PC-3 (cell line): ENCODE data around the gene ACVRL1. TPM values are rescaled to one million over a fixed set of nuclear protein-coding genes. Genes with fewer than 3 reads are reported as not detected.
A peak's percentile ranks its signal among the peaks of the same experiment; 100 is the strongest.

ENCODE experiments used
- ATAC-seq: fragments of 200-7000 bp; cut with Tn5 transposase; 2 replicates; pipeline ENCODE4 v1.9.1; 2020; ENCODE audit warnings: mild to moderate bottlenecking, moderate library complexity
- BruUV-seq: library from RNA; stranded (reverse); fragments of 400-500 nt; replicated peaks from 2 replicates; lab custom pipeline; 2021; lab: Mats Ljungman, UMichigan
- CTCF ChIA-PET: fragments of 300-600 bp; sonication (Branson Sonifier 250); formaldehyde crosslinking; loops from one replicate; lab custom pipeline; 2022; ENCODE audit warnings: antibody characterized with exemption; lab: Charles Lee
- POLR2A ChIA-PET: fragments of 300-600 bp; sonication (Branson Sonifier 250); formaldehyde crosslinking; loops from one replicate; lab custom pipeline; 2022; ENCODE audit warnings: antibody characterized with exemption; ENCODE audit not compliant: unreplicated experiment; lab: Charles Lee
- DNase-seq: peaks from one replicate; pipeline ENCODE4 v3.0.0-alpha.2; 2015
- H2AFZ ChIP-seq: fragments of 300-600 bp; sonication (generic); 2 replicates; pipeline ENCODE4 v1.6.0; 2016; ENCODE audit warnings: antibody characterized with exemption, low read length
- H3F3A ChIP-seq: fragments of 300-600 bp; sonication (generic); one replicate; pipeline ENCODE4 v1.6.0; 2017; ENCODE audit warnings: antibody characterized with exemption, low read length, control low read depth, mild to moderate bottlenecking; ENCODE audit not compliant: unreplicated experiment
- H3K27ac ChIP-seq: fragments of 300-600 bp; sonication (generic); 2 replicates; pipeline ENCODE4 v1.5.1; 2016; ENCODE audit warnings: mild to moderate bottlenecking, low read length
- H3K27me3 ChIP-seq: fragments of 300-600 bp; sonication (generic); 2 replicates; pipeline ENCODE4 v1.6.1; 2016; ENCODE audit warnings: low read length, mixed read lengths
- H3K36me3 ChIP-seq: fragments of 300-600 bp; sonication (generic); 2 replicates; pipeline ENCODE4 v1.6.1; 2016; ENCODE audit warnings: low read depth, mixed run types, low read length, mixed read lengths
- H3K4me1 ChIP-seq: fragments of 300-600 bp; sonication (generic); 2 replicates; pipeline ENCODE4 v1.5.1; 2016; ENCODE audit warnings: low read length; ENCODE audit not compliant: insufficient read depth
- H3K4me2 ChIP-seq: fragments of 300-600 bp; sonication (generic); 2 replicates; pipeline ENCODE4 v1.6.0; 2016; ENCODE audit warnings: low read length
- H3K4me3 ChIP-seq: fragments of 300-600 bp; sonication (generic); 2 replicates; pipeline ENCODE4 v1.5.1; 2016; ENCODE audit warnings: mild to moderate bottlenecking, low read length, mixed read lengths
- H3K79me2 ChIP-seq: fragments of 300-600 bp; sonication (generic); 2 replicates; pipeline ENCODE4 v1.6.1; 2017; ENCODE audit warnings: low read length, mixed read lengths
- H3K9ac ChIP-seq: fragments of 300-600 bp; sonication (generic); 2 replicates; pipeline ENCODE4 v1.6.0; 2016; ENCODE audit warnings: mild to moderate bottlenecking, low read length
- H3K9me2 ChIP-seq: fragments of 300-600 bp; sonication (generic); replicated peaks from 2 replicates; pipeline ENCODE4 v1.6.1; 2016; ENCODE audit warnings: mixed run types, low read length, mixed read lengths
- H3K9me3 ChIP-seq: fragments of 300-600 bp; sonication (generic); 2 replicates; pipeline ENCODE4 v1.6.1; 2016; ENCODE audit warnings: low read length, mixed read lengths
- H4K20me1 ChIP-seq: fragments of 300-600 bp; sonication (generic); 2 replicates; pipeline ENCODE4 v1.6.1; 2016; ENCODE audit warnings: low read length, mixed read lengths
- CTCF ChIP-seq: fragments of 300-600 bp; sonication (generic); conservative IDR thresholded peaks from 2 replicates; pipeline ENCODE4 v1.5.1; 2017; ENCODE audit warnings: antibody characterized with exemption, low read depth, mild to moderate bottlenecking, low read length
- EZH2 ChIP-seq: fragments of 300-600 bp; sonication (generic); IDR thresholded peaks from one replicate; pipeline ENCODE4 v1.6.1; 2017; ENCODE audit warnings: antibody characterized with exemption, mild to moderate bottlenecking, low read length; ENCODE audit not compliant: unreplicated experiment
- EZH2phosphoT487 ChIP-seq: fragments of 300-600 bp; sonication (generic); IDR thresholded peaks from 2 replicates; pipeline ENCODE4 v1.6.1; 2018; ENCODE audit warnings: mild to moderate bottlenecking, antibody characterized with exemption, low read length, borderline replicate concordance
- intact Hi-C: fragments of 100-400 bp; cut with micrococcal nuclease; formaldehyde crosslinking; loops from 2 replicates; pipeline ENCODE4 v1.9.0; 2023
- total RNA-seq: library from RNA; depleted of rRNA; stranded (reverse); fragments of >200 nt; gene quantifications from 2 replicates; pipeline ENCODE4 v1.2.3, GENCODE V29; 2014

ACVRL1 gene
- total RNA-seq, 1 experiment from 2014 or later: not detected

GRCh38 chr12:51888316-51889215 lies 18.7 kb upstream of the ACVRL1 start:
- BruUV-seq: no TSS peak
- H3K4me2 ChIP-seq: no peak overlapping the region
- no peaks in the 10 kb centered on the region for H4K20me1 ChIP-seq
- CTCF ChIA-PET: no interaction called here
- no peaks in the 10 kb centered on the region for H3K27me3 ChIP-seq
- H3K9me2 ChIP-seq: no peaks in the 10 kb centered on the region
- no peak overlapping the region for H2AFZ ChIP-seq
- ATAC-seq (no peak), DNase-seq (no peak)
- no peaks in the 10 kb centered on the region for H3F3A ChIP-seq
- TF ChIP-seq EZH2phosphoT487 (no peak), CTCF (no peak)
- no peaks in the 10 kb centered on the region for H3K79me2 ChIP-seq
- intact Hi-C loops: no loop called here
- H3K9me3 ChIP-seq: 0 out of 2 replicates have a peak, but pooled peaks cover 6% of the 10 kb centered on the region
- no peak overlapping the region for H3K4me3 ChIP-seq
- peaks cover 7% of the 10 kb centered on the region; the same call in 1 of the 2 replicates for H3K4me1 ChIP-seq
- no peak overlapping the region for H3K27ac ChIP-seq
- no peaks in the 10 kb centered on the region for H3K36me3 ChIP-seq
- POLR2A ChIA-PET: no interaction called here
- no peak overlapping the region for H3K9ac ChIP-seq

- H3K4me3 ChIP-seq: no peak overlapping the region
- no peak overlapping the region for H3K4me2 ChIP-seq
- H3K9me2 ChIP-seq: no peaks in the 10 kb centered on the region
- no peak overlapping the region for H3K9ac ChIP-seq
- TF ChIP-seq CTCF (peak; percentile 40; the same call in 1 of the 2 replicates), EZH2phosphoT487 (no peak), EZH2 (no peak)
- no peaks in the 10 kb centered on the region for H3F3A ChIP-seq
- ChIA-PET CTCF (no interaction called here), POLR2A (no interaction called here)
- peaks cover 7% of the 10 kb centered on the region; the same call in 1 of the 2 replicates for H3K4me1 ChIP-seq
- H3K27me3 ChIP-seq: no peaks in the 10 kb centered on the region
- H3K27ac ChIP-seq: no peak overlapping the region
- no peak for DNase-seq
- intact Hi-C loops: loop anchor here (2.0 kb wide), 1 partner anchor 133 kb away; no protein-coding TSS in a partner anchor
- 0 out of 2 replicates have a peak, but pooled peaks cover 6% of the 10 kb centered on the region for H3K9me3 ChIP-seq
- H3K79me2 ChIP-seq: no peaks in the 10 kb centered on the region
- H4K20me1 ChIP-seq: no peaks in the 10 kb centered on the region
- no peak for ATAC-seq
- H2AFZ ChIP-seq: no peak overlapping the region
- BruUV-seq: no TSS peak
- H3K36me3 ChIP-seq: no peaks in the 10 kb centered on the region
Observed at GRCh38 chr12:51889216-51890132, 17.8 kb upstream of the ACVRL1 start.
